Activated naive CD8-positive, alpha-beta T cell treated with anti-CD3 and anti-CD28 coated beads, Interleukin-2, amount 50 U/mL, for 24 hours (primary cell): ENCODE measurements around the gene ATRNL1.
A peak's percentile ranks its signal among the peaks of the same experiment; 100 is the strongest.

Experiments used
- ATAC-seq: fragments of 150-1000 bp; cut with Tn5 transposase; one replicate; pipeline ENCODE4 v1.10.0; 2021
- DNase-seq: peaks from one replicate; pipeline ENCODE4 v3.0.0; 2021
- H3K27ac Mint-ChIP-seq: one replicate; pipeline ENCODE4 v1.8.0; 2021; ENCODE audit warnings: mild to moderate bottlenecking, mixed read lengths
- H3K27me3 Mint-ChIP-seq: one replicate; pipeline ENCODE4 v1.8.0; 2021; ENCODE audit warnings: mixed read lengths
- H3K36me3 Mint-ChIP-seq: one replicate; pipeline ENCODE4 v1.8.0; 2021; ENCODE audit warnings: low read depth, mixed read lengths
- H3K4me1 Mint-ChIP-seq: one replicate; pipeline ENCODE4 v1.8.0; 2021; ENCODE audit warnings: mixed read lengths
- H3K4me3 Mint-ChIP-seq: one replicate; pipeline ENCODE4 v1.8.0; 2021; ENCODE audit warnings: mild to moderate bottlenecking, moderate library complexity, mixed read lengths
- H3K9me3 Mint-ChIP-seq: one replicate; pipeline ENCODE4 v1.8.0; 2021; ENCODE audit warnings: mixed read lengths

ATRNL1 gene

DNA sequence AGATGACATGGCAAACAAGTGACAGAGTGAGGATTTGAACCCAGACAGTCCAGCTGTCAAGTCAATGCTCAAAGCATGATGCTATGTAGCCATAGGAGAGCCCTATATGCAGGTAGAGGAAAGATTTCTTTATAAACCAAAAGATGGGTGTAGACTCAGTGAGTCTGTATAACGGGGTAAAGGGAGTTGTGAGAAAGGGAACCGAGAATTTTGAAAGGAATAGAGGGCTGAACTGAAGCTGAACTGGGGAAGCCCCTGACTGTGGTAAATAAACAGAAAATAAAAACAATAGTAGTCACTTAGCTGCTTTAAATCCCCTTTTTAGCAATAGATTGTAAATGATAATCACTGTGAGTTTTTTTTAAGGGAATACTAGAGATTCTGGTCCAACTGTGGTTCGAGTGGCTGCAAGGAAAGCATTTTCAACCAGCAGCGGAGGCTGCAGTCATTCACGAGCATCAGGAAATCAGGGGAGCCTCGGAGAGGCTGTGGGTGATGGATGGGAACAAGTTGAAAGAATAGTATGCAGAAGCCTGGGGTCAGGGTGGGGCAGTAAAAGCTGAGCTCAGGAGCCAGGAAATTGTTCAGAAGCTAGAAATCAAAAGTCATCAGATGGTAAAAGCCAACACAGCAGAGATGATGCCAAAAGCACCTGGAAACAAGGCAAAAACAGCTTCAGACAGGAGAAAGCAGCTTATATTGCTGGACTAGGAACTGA, 786.4 kb downstream of the ATRNL1 start:
- no peak overlapping the region for H3K27ac Mint-ChIP-seq
- H3K9me3 Mint-ChIP-seq, result no peaks in the 10 kb centered on the region
- DNase-seq, result no peak
- H3K4me3 Mint-ChIP-seq, result no peak overlapping the region
- no peaks in the 10 kb centered on the region for H3K27me3 Mint-ChIP-seq
- H3K4me1 Mint-ChIP-seq, result no peaks in the 10 kb centered on the region
- no peaks in the 10 kb centered on the region for H3K36me3 Mint-ChIP-seq
- no peak for ATAC-seq

- no peaks in the 10 kb centered on the region for H3K4me1 Mint-ChIP-seq
- DNase-seq (no peak), ATAC-seq (peak; percentile 4)
- no peak overlapping the region for H3K27ac Mint-ChIP-seq
- no peaks in the 10 kb centered on the region for H3K27me3 Mint-ChIP-seq
- no peaks in the 10 kb centered on the region for H3K36me3 Mint-ChIP-seq
- no peaks in the 10 kb centered on the region for H3K9me3 Mint-ChIP-seq
- no peak overlapping the region for H3K4me3 Mint-ChIP-seq
These were observed 788.9 kb downstream of the ATRNL1 start for GRCh38 chr10:115882021-115882420.

DNA sequence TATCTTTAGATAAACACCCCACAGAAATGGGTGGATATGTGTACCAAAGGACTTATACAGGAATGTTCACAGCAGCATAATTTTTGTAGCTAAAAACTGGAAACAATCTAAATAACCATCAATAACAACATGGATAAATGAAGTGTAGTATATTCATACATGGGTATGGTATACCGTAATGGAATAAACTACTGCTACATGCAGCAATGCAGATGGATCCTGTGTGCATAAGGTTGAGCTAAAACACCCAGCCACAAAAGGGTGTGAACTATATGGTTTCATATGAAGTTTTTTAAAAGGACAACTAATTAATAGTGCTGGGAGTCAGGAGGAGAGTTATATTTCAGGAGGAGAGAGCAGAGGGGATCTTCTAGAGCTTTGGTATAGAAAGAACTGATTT, 790.2 kb downstream of the ATRNL1 start:
- Mint-ChIP-seq H3K4me1 (no peaks in the 10 kb centered on the region), H3K4me3 (no peak overlapping the region), H3K27ac (no peak overlapping the region), H3K9me3 (no peaks in the 10 kb centered on the region), H3K36me3 (no peaks in the 10 kb centered on the region), H3K27me3 (no peaks in the 10 kb centered on the region)
- ATAC-seq (no peak), DNase-seq (no peak)

DNA sequence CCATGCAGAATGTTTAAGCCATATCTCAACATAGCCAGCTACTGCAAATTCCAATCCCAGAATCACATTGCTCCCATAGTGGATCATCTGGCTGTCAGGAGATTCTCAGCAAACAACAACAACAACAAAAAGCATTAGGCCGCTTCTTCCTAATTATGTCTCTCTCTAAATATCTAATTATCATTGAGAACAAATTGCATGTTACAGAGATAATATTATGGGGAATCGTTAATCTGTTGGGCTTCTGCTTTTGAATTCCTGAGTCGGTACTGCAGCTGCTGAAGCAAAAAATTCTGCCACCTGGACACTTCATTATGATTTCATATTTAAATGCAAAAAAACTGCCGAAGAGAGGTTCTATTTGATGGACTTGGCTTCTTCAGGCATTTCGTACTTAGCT, 791.2 kb downstream of the ATRNL1 start:
- H3K36me3 Mint-ChIP-seq, result no peaks in the 10 kb centered on the region
- H3K27ac Mint-ChIP-seq, result no peak overlapping the region
- ATAC-seq, result no peak
- no peaks in the 10 kb centered on the region for H3K27me3 Mint-ChIP-seq
- H3K9me3 Mint-ChIP-seq, result peaks cover 4% of the 10 kb centered on the region
- H3K4me3 Mint-ChIP-seq, result no peak overlapping the region
- no peaks in the 10 kb centered on the region for H3K4me1 Mint-ChIP-seq
- no peak for DNase-seq

- ATAC-seq, result no peak
- H3K27ac Mint-ChIP-seq, result no peak overlapping the region
- no peaks in the 10 kb centered on the region for H3K27me3 Mint-ChIP-seq
- no peaks in the 10 kb centered on the region for H3K36me3 Mint-ChIP-seq
- DNase-seq, result no peak
- H3K9me3 Mint-ChIP-seq, result peaks cover 7% of the 10 kb centered on the region
- H3K4me3 Mint-ChIP-seq, result no peak overlapping the region
- H3K4me1 Mint-ChIP-seq, result no peaks in the 10 kb centered on the region
These were observed 802.0 kb downstream of the ATRNL1 start for GRCh38 chr10:115895166-115895565.

DNA sequence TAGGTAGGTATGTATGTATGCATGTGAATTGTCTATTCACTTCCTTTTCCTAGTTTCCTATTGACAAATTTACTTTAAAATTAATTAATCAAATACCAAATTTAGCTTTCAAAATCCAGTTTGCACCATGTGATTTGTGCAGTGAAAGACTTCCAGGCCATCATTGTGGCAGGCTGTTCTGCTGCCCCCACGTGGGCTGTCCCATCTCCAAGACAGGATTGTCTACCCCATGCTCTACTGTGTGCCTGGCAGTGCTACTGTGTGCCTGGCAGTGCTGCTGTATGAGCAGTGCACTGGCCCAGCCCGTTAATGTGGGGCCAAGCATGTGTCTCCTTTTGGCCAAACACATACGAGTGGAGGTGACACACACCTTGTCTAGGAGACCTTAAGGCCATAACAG, 805.1 kb downstream of the ATRNL1 start:
- no peak overlapping the region for H3K27ac Mint-ChIP-seq
- H3K36me3 Mint-ChIP-seq, result no peaks in the 10 kb centered on the region
- no peak overlapping the region for H3K4me3 Mint-ChIP-seq
- DNase-seq (no peak), ATAC-seq (no peak)
- H3K4me1 Mint-ChIP-seq, result no peaks in the 10 kb centered on the region
- H3K27me3 Mint-ChIP-seq, result no peaks in the 10 kb centered on the region
- H3K9me3 Mint-ChIP-seq, result no peaks in the 10 kb centered on the region

DNA sequence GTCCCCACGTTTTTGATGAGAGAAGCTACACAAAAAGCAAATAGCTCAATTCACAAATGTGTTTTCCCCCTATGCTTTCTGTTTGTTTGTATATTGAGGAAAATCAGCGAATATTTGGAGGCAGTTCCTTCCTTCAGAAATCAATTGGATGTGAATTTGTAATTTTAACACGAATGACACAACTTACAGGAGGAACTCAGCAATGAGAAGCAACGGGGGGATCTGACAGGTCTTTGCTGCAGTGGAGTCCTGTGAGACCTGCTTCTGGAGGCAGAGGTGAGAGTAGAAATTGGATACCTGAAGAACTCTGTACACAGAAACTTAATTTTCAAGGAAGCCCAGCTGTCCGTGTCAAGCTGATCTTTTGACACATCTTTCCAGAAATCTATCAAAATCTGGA, 809.4 kb downstream of the ATRNL1 start:
- DNase-seq (no peak), ATAC-seq (no peak)
- Mint-ChIP-seq H3K9me3 (no peaks in the 10 kb centered on the region), H3K27ac (no peak overlapping the region), H3K36me3 (no peaks in the 10 kb centered on the region), H3K4me1 (no peaks in the 10 kb centered on the region), H3K27me3 (no peaks in the 10 kb centered on the region), H3K4me3 (no peak overlapping the region)

DNA sequence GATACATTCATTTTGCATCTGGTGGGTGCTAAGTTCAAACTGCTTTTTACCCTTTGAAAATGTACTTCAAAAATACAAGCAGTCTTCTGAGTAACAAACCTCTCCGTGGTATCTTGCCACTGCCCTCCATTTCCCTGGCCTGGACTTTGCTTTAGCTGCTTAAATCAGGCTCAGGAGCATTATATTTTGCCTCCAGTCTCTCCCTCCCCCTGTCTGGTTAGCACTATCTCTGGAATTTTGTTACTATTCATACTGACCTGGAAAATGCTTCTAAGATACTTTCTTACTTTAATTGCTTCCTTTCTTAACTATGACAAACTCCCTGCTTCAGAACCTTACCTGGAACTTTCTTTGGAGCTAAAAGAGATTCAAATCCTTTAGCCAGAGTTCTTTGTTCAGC, 810.0 kb downstream of the ATRNL1 start:
- Mint-ChIP-seq H3K27ac (no peak overlapping the region), H3K27me3 (no peaks in the 10 kb centered on the region)

DNA sequence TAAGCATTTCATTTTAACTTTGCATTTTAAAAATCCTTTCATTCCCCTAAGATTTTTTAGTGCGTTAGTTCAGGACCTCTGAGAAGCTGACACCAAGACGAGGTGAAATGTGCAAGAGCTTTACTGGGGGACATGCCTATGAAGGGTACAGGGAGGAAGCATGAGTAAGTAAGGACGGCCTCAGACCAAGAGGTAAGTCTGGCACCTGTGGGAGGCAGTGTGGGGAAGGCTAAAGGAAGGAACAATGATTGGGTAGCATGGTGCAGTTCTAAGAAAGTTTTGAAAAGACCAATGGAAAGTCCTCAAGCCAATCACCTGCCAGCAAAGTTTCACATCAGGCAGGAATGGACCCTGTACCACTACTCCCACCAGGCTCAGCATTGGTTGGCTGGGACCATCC, 810.7 kb downstream of the ATRNL1 start:
- H3K27ac Mint-ChIP-seq, result no peak overlapping the region
- ATAC-seq, result no peak
- H3K27me3 Mint-ChIP-seq, result no peaks in the 10 kb centered on the region
- no peak overlapping the region for H3K4me3 Mint-ChIP-seq
- DNase-seq, result no peak
- no peaks in the 10 kb centered on the region for H3K36me3 Mint-ChIP-seq
- H3K9me3 Mint-ChIP-seq, result no peaks in the 10 kb centered on the region
- H3K4me1 Mint-ChIP-seq, result no peaks in the 10 kb centered on the region

More for the DNA sequence above, 810.0 kb downstream of the ATRNL1 start:
- Mint-ChIP-seq H3K4me1 (no peaks in the 10 kb centered on the region), H3K36me3 (no peaks in the 10 kb centered on the region), H3K4me3 (no peak overlapping the region), H3K9me3 (no peaks in the 10 kb centered on the region)
- ATAC-seq (no peak), DNase-seq (no peak)

DNA sequence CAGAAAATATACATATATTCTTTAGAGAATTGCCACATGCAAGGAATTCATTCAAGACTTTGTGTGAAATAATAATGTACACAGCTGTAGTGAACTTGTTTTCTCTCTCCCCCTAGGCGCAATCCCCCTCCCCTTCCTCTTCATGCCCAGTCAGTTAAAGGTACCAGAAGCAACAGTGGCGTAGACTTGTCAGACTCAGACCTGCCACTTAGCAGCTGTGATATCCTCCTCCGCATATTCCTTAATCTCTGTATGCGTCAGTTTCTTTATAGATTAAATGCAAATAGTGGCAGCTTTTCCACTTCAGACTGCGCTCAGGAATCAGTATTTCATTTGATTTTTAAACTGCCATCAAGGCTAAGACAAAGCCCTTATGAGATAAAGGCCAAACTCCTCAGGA, 815.9 kb downstream of the ATRNL1 start:
- Mint-ChIP-seq H3K4me1 (no peaks in the 10 kb centered on the region), H3K36me3 (no peaks in the 10 kb centered on the region), H3K4me3 (no peak overlapping the region), H3K27ac (no peak overlapping the region), H3K9me3 (peaks cover 2% of the 10 kb centered on the region), H3K27me3 (no peaks in the 10 kb centered on the region)
- no peak for DNase-seq
- ATAC-seq, result no peak

- Mint-ChIP-seq H3K36me3 (no peaks in the 10 kb centered on the region), H3K4me1 (no peaks in the 10 kb centered on the region), H3K27ac (no peak overlapping the region), H3K9me3 (peaks cover 4% of the 10 kb centered on the region), H3K4me3 (no peak overlapping the region), H3K27me3 (no peaks in the 10 kb centered on the region)
- ATAC-seq, result no peak
- no peak for DNase-seq
These were observed 817.0 kb downstream of the ATRNL1 start for GRCh38 chr10:115909962-115910731.

- Mint-ChIP-seq H3K4me3 (no peak overlapping the region), H3K4me1 (no peaks in the 10 kb centered on the region), H3K27ac (no peak overlapping the region), H3K9me3 (peaks cover 4% of the 10 kb centered on the region), H3K27me3 (no peaks in the 10 kb centered on the region), H3K36me3 (no peaks in the 10 kb centered on the region)
- no peak for ATAC-seq
- DNase-seq, result no peak
These were observed 821.3 kb downstream of the ATRNL1 start for GRCh38 chr10:115914475-115914874.

GRCh38 chr10:115915429-115915828, 822.3 kb downstream of the ATRNL1 start:
- no peaks in the 10 kb centered on the region for H3K27me3 Mint-ChIP-seq
- DNase-seq, result no peak
- H3K4me1 Mint-ChIP-seq, result no peaks in the 10 kb centered on the region
- ATAC-seq, result no peak
- peaks cover 9% of the 10 kb centered on the region for H3K9me3 Mint-ChIP-seq
- no peaks in the 10 kb centered on the region for H3K36me3 Mint-ChIP-seq
- no peak overlapping the region for H3K27ac Mint-ChIP-seq
- no peak overlapping the region for H3K4me3 Mint-ChIP-seq

- Mint-ChIP-seq H3K9me3 (peaks cover 9% of the 10 kb centered on the region), H3K27ac (no peak overlapping the region), H3K27me3 (no peaks in the 10 kb centered on the region), H3K4me3 (no peak overlapping the region), H3K36me3 (no peaks in the 10 kb centered on the region), H3K4me1 (no peaks in the 10 kb centered on the region)
- DNase-seq (no peak), ATAC-seq (no peak)
These were observed 825.6 kb downstream of the ATRNL1 start for GRCh38 chr10:115918812-115919211.

DNA sequence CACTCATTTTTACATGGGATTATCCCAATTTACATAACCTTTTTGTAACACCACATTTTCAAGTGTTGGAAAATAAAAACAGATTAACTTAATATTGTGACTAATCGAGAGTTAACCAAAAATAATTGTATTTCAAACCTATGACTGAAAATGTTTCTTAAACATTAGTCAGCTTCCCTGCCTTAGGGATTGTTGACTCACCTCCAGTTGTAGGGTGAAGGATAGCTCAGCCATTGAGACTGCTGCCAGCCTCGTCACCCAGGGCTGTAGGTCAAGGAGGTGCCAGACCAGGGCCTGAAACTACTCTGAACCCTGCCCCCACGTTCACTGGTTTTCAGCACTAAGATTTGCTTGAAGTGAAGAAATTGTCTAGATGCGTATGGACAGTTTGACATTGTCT, 828.6 kb downstream of the ATRNL1 start:
- H3K27me3 Mint-ChIP-seq, result no peaks in the 10 kb centered on the region
- no peak for ATAC-seq
- no peak for DNase-seq

More for the DNA sequence above, 828.6 kb downstream of the ATRNL1 start:
- H3K27ac Mint-ChIP-seq, result no peak overlapping the region
- H3K4me1 Mint-ChIP-seq, result no peaks in the 10 kb centered on the region
- H3K4me3 Mint-ChIP-seq, result no peak overlapping the region
- peaks cover 5% of the 10 kb centered on the region for H3K9me3 Mint-ChIP-seq
- no peaks in the 10 kb centered on the region for H3K36me3 Mint-ChIP-seq
